ENCODE data around the gene TMEM266.
A peak's percentile ranks its signal among the peaks of the same experiment; 100 is the strongest.

The TMEM266 gene

DNA sequence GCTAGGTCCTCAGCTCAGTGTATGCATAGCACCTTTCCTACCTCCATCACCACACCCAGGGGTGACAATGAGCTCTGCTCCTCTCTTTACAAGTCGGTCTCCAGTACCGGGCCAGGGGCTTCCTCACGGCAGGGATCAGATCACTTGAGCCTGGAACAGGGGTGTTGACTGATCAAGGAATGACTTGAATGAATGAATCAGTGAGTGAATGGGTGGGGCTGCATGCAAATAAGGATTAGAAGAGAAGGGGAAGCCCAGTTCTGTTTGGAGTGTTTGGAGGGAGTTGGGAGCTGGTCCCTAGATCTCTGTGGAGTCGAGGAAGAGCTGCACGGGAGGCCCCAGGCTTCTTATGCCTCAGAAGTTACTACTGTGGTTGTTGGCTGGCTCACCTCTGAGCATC is 87.0 kb downstream of the TMEM266 start:
- H3K4me3 ChIP-seq = no peak overlapping the region
- DNase-seq (ENCODE audit: low spot score) = no peak
- H3K27ac ChIP-seq = no peak overlapping the region
- TF ChIP-seq, protein P1, sequence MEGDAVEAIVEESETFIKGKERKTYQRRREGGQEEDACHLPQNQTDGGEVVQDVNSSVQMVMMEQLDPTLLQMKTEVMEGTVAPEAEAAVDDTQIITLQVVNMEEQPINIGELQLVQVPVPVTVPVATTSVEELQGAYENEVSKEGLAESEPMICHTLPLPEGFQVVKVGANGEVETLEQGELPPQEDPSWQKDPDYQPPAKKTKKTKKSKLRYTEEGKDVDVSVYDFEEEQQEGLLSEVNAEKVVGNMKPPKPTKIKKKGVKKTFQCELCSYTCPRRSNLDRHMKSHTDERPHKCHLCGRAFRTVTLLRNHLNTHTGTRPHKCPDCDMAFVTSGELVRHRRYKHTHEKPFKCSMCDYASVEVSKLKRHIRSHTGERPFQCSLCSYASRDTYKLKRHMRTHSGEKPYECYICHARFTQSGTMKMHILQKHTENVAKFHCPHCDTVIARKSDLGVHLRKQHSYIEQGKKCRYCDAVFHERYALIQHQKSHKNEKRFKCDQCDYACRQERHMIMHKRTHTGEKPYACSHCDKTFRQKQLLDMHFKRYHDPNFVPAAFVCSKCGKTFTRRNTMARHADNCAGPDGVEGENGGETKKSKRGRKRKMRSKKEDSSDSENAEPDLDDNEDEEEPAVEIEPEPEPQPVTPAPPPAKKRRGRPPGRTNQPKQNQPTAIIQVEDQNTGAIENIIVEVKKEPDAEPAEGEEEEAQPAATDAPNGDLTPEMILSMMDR (IDR thresholded peaks at IDR 0.05) = no peak

GRCh38 chr15:76147906-76148570 is 88.3 kb downstream of the TMEM266 start:
- TF ChIP-seq, protein P1 (IDR thresholded peaks at IDR 0.05) = peak; percentile 72
- no peak for DNase-seq (ENCODE audit: low spot score)
- Histone ChIP-seq H3K4me3 (no peak overlapping the region), H3K27ac (no peak overlapping the region)

DNA sequence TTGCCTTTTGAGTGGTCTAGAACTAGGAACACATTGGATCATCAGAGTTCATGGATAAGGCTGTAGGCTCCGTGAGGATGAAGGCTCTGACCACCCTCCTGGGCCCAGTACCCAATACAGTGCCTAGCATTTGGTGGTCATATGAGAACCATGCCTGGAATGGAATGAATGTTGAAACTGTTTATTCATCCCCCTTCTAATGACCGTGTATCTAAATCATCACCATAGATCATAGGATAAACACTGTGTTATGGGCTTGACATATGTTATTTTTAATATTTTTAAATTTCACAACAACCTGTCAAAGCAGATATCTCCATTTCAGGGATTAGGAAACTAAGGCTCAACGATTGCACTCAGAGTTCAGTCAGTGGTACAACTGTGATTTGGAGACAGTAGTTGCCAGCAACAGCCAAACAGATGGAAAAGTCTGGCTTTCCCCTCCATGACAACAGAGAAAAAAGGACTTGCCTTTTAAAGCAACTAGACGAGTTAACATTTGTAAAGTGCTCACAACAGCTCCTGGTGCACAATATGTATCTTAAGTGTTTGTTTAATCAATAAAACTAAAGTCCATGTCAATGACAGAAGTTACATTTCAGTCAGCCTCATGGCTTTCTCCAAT is 89.6 kb downstream of the TMEM266 start:
- no peak overlapping the region for H3K27ac ChIP-seq
- TF ChIP-seq, protein P1 (IDR thresholded peaks at IDR 0.05) = no peak
- no peak for DNase-seq (ENCODE audit: low spot score)
- no peak overlapping the region for H3K4me3 ChIP-seq

DNA sequence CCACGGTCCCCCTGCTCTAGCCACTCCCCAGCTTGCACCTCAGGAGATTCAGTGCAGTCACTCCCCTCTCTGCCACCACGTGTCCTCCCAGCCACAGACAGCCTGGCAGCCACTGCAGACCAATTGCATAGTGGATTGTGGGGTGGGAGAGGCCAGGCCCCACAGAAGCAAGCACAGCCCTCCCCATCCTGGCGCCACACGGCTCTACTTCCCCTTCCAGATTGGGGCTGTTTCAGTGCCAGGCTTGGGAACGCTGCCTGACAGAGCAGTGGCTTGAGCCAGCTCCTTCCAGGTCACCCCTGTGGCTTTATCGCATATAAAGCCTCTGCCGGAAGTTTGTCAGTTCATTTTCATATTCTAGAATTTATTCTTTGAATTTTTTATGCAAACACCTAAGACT is 90.7 kb downstream of the TMEM266 start:
- no peak for DNase-seq (ENCODE audit: low spot score)
- Histone ChIP-seq H3K4me3 (no peak overlapping the region), H3K27ac (peak overlapping the region; percentile 14 to 24)
- TF ChIP-seq, protein P1 (IDR thresholded peaks at IDR 0.05) = no peak

GRCh38 chr15:76150971-76151598 is 91.3 kb downstream of the TMEM266 start:
- DNase-seq (ENCODE audit: low spot score) = no peak
- Histone ChIP-seq H3K27ac (peak overlapping the region in 1 of 2 donors; percentile 24), H3K4me3 (no peak overlapping the region)
- TF ChIP-seq, protein P1 (IDR thresholded peaks at IDR 0.05) = peak; percentile 87

- no peak overlapping the region for H3K4me3 ChIP-seq
- DNase-seq (ENCODE audit: low spot score) = no peak
- H3K27ac ChIP-seq = no peak overlapping the region
- TF ChIP-seq, protein P1 (IDR thresholded peaks at IDR 0.05) = no peak
Observed at GRCh38 chr15:76151599-76151974, 91.8 kb downstream of the TMEM266 start.
